GM18526 (cell line): Measurements from ENCODE around the gene PCBD2.

Experiments
- POLR2A ChIP-seq: IDR thresholded peaks from 3 replicates; pipeline ENCODE4 v1.6.1; 2011; ENCODE audit not compliant: insufficient read length; ENCODE audit errors: extremely low read depth

The PCBD2 gene

GRCh38 chr5:134904610-134905245, at the start of gene PCBD2:
PCBD2 (plus strand) TSS chr5:134905131; CDS start chr5:134905140, 9 bp downstream.
- peak; percentile 72 for TF ChIP-seq POLR2A

- TF ChIP-seq POLR2A, result no peak
Measured at GRCh38 chr5:134857401-134857800, 47.5 kb upstream of the PCBD2 start.

DNA sequence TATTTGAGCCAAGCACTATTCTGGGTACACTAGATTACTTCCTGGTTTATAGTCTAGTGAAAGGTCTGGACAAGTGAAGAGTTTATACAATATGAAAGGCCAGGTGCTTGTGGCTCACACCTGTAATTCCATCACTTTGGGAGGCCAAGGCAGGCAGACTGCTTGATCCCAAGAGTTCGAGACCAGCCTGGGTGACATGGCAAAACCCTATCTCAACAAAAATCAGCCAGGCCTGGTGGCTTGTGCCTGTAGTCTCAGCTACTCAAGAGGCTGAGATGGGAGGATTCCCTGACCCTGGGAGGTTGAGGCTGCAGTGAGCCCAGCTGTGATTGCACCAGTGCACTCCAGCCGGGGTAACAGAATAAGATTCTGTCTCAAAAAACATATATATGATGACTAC, 40.2 kb upstream of the PCBD2 start:
- TF ChIP-seq POLR2A, result no peak

DNA sequence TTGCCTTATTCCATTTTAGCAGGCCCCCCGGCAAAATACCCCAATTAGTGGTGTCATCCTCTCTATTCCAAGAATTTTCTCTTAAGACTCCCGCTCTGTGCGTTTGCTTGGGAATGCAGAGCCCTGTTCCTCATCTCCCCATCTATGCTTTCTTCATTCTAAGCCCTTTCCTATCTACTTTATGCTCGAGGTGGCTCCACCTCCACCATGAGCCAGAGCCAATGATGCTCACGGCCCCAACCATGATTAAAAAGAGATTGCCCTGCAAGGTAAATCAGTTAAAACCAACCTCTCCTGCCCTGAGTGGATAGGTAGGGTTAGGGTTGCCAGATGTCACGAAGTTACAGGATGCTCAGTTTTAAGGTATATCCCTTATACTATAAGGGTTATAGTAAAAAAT, 31.4 kb upstream of the PCBD2 start:
- TF ChIP-seq POLR2A, result no peak

- peak; percentile 90 for TF ChIP-seq POLR2A
Measured at GRCh38 chr5:134873987-134874830, 30.7 kb upstream of the PCBD2 start, which contains the start of gene TXNDC15. TXNDC15 (plus strand) TSS chr5:134874371; CDS start chr5:134874428, 57 bp downstream.

DNA sequence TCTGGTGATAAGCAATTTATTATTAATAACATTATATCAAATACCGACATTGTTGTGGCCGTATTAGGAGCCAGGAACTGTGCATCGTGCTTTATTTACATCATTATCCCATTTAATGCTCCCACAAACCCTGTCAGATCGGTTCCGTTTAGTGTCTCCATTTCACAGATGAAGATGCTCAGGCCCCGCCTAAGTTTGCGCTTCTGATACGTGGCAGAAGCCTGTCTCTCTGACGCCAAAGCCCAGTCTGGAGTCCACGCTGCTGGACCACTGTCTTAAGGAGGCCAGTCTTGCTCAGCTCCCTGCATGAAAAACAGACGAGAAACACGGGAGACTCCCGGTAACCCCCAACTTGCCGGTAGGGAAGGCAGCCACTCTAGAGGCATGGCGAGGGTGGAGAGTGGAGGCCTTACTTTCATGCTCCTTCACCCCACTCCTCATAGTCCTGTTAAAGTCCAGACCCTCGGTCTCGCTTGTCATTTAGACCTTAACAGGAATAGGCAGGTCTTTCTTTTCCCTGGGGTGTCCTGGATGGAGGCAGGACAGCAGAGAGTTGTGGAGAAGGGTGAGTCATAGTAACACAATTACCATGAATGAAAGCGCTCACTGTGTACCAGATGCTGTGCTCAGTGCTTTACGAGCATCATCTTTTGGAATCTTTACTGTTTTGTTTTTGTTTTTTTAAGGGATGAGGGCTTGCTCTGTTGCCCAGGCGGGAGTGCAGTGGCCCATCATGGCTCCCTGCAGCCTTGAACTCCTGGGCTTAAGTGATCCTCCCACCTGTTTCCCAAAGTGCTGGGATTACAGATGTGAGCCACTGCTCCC, 29.9 kb upstream of the PCBD2 start:
- TF ChIP-seq POLR2A, result no peak

DNA sequence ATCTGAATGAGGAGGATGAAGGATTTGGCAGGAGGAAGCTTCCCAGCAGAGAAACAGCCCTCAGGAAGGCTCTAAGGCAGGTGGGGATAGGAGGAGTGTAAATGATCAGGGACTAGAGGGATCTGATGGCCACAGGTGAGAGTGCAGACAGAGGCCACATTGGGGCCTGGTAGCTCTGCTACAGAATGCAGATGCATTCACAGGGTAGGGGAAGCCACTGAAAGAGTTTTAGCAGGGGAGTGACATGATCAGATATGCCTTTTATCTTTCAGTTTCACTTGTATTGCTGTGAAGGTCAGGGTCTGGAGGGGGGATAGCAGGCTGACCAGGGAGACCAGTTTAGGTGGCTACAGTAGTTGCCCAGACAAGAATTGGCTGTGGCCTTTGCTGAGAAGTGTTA, 27.8 kb upstream of the PCBD2 start:
- TF ChIP-seq POLR2A, result no peak

GRCh38 chr5:134878403-134878802, 26.5 kb upstream of the PCBD2 start:
- no peak for TF ChIP-seq POLR2A

GRCh38 chr5:134879456-134879855, 25.5 kb upstream of the PCBD2 start:
- TF ChIP-seq POLR2A, result no peak

- TF ChIP-seq POLR2A, result no peak
Measured at GRCh38 chr5:134887593-134888159, 17.3 kb upstream of the PCBD2 start.

- TF ChIP-seq POLR2A, result no peak
Measured at GRCh38 chr5:134889335-134889734, 15.6 kb upstream of the PCBD2 start.

DNA sequence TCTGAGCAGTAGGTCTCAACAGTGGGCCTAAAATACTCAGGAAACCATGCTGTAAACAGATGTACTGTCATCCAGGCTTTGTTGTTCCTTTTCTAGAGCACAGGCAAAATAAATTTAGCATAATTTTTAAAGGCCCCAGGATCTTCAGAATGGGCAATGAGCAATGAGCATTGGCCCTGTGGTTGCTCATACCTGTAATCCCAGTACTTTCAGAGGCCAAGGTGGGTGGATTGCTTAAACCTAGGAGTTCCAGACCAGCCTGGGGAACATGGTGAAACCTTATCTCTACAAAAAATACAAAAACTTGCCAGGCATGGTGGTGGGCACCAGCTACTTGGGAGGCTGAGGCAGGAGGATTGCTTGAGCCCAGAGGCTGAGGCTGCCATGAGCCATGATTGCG, 13.5 kb upstream of the PCBD2 start:
- no peak for TF ChIP-seq POLR2A

DNA sequence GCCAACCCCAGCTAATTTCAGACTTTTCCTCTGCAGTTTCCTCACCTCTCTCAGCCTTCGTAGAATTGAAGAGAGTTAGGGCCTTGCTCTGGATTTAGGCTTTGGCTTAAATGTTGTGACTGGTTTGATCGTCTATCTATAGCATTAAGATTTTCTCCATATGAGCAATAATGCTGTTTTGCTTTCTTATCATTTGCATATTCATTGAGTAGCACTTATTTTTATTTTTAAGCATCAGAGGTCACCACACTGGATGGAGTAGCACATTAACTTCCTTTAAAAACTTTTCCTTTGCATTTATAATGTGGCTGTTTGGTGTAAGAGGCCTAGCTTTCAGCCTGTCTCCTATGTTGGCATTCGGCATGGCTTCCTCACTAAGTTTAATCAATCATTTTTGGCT, 12.6 kb upstream of the PCBD2 start:
- TF ChIP-seq POLR2A, result no peak

DNA sequence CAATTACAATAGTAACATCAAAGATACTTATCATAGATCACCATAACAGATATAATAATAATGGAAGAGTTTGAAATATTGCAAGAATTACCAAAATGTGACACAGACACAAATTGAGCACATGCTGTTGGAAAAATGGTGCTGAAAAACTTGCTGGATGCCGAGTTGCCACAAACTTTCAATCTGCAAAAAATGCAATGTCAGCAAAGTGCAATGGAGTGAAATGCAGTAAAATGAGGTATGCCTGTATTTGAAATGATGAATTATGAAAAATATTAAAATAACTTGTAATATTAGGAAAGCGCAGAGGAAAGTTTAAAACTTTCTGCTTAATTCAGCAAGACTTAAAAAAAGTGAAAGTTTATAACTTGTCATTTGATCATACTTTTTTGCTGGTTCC, 12.0 kb upstream of the PCBD2 start:
- TF ChIP-seq POLR2A, result no peak
